PFSK-1 (cell line): ENCODE data around the gene FYB2.

Experiments used
- POLR2AphosphoS5 ChIP-seq: IDR thresholded peaks from 2 replicates; pipeline ENCODE4 v1.6.1; 2012; ENCODE audit warnings: low read depth, mild to moderate bottlenecking, control low read depth, low read length, moderate library complexity
- REST ChIP-seq, 2 experiments: IDR thresholded peaks; 2 replicates each; pipeline versions ENCODE4 v1.6.1 to v1.8.0; 2011 to 2012; ENCODE audit warnings: low read depth in 2 of 2, low read length in 2 of 2, control low read depth in 1 of 2, inconsistent platforms in 1 of 2, mild to moderate bottlenecking in 1 of 2, moderate library complexity in 1 of 2; ENCODE audit not compliant: insufficient read depth in 1 of 2
- SIN3A ChIP-seq: IDR thresholded peaks from 2 replicates; pipeline ENCODE4 v1.6.1; 2012; ENCODE audit warnings: mild to moderate bottlenecking, low read length, moderate library complexity, borderline replicate concordance; ENCODE audit not compliant: insufficient read depth
- TAF1 ChIP-seq: IDR thresholded peaks from 2 replicates; pipeline ENCODE4 v1.6.1; 2012; ENCODE audit warnings: low read length, control low read depth, borderline replicate concordance; ENCODE audit not compliant: insufficient read depth

- TF ChIP-seq SIN3A (no peak), REST (IDR thresholded peaks at IDR 0.05; ENCODE audit: insufficient read depth in 1 of 2, low read depth in 2 of 2, low read length in 2 of 2) (no peak), POLR2AphosphoS5 (no peak), TAF1 (no peak)
Measured at GRCh38 chr1:56703747-56704146, 115.5 kb downstream of the FYB2 start.
